GM21423 (cell line): ENCODE data around the gene AICDA.
"Not testable (repeated sequence)": the region's sequence is repeated elsewhere in the genome, so short reads cannot be mapped to it uniquely, and the experiment has no call there.

Experiments
- ATAC-seq: cut with Tn5 transposase; IDR thresholded peaks from one replicate; pipeline ENCODE4 v1.9.1; 2021; ENCODE audit warnings: mild to moderate bottlenecking, moderate library complexity; ENCODE audit not compliant: unreplicated experiment

Gene AICDA

DNA sequence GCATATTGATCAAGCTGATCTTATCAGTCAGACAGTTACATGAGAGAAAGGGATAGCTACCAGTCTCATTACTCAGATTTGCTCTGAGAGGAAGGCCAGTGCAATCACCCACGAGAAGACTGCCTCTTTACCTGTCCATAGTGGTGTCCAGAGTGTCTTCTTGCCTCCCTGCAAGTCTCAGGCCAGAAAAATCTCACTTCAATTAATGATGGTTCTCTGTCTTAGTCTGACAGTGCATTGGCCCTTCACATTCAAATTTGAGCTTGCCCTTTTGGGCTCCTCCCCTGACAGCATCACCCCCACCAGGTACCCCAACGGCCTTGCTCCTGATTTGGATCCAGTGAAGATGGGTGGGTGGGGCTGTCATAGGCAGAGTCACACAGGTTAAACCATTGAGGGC, at the start of gene AICDA:
Gene AICDA (minus strand): TSS at position 231 of the 400 bp plus-strand sequence. CDS start 92 bp downstream, at position 139.
- ATAC-seq = no peak

DNA sequence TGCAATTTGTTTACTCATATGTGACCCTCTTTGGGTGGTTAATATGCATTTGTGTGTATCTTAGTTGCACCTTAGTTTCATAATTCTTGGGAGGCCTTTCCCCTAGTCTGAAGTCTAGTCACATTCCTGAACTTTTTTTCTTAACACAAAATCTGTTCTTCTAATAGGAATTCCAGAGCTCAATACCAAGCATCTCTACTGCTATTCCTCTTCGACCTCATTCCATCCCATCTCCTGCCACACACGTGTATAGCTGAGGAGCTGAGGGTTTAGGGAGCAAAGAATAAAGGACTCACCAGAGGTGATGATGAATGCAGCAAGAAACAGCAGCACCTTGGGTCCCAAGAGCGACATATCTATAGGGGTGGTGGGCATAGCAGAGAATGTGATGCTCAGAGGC, 49.1 kb upstream of the AICDA start:
- ATAC-seq = no peak

- no peak for ATAC-seq
These were observed 48.4 kb upstream of the AICDA start for GRCh38 chr12:8661016-8661415.

GRCh38 chr12:8658346-8658745, 45.7 kb upstream of the AICDA start:
- no peak for ATAC-seq

- no peak for ATAC-seq
These were observed 42.8 kb upstream of the AICDA start for GRCh38 chr12:8655421-8655820.

DNA sequence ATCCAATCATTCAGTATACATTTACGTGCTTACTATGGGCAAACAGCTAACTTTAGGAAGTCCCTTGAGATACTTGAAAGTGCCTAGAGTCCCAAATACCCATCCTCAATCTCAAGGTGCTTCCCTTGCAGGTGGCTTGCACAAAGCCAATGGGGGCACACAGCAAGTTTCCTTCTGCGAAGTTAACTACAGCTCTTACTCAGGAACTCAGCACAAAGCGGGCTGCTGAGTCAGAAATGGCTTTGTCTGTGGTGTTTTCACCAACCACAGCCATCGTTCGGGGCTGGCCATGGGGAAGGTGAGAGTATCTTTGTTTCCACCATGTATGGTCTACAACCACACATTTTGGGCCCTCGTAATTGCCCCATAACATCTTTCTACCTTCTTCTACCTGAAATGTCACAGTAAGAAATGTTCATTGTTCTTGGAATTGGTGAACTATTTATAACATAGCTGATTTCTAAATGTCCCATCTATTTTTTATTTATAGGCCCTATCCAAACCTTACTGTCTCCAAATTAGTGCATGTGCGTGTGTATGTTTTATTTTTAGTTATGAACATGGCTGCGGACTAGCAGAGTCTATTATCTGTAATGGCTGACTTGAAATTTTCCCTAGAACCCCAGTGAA, 36.0 kb upstream of the AICDA start:
- ATAC-seq = peak; percentile 66

DNA sequence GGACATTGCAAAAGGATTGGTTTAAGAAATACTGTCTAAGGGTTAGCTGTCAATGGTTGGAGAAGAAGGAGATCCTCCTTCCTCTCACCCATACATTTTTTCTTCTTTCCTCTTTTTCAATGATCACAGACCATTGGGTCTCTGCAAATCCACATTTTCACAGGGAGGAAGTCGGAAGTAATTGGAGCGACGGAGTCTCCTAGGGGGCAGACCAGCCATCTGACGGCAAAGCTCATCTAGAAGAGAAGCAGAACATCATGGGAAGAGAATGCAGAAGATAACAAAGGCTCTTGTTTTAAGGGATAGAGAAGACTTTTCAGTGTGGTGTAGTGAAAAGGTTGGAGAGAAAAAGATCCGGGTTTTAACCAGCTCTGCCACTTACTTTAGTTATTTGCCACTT, 35.3 kb upstream of the AICDA start:
- ATAC-seq = no peak

DNA sequence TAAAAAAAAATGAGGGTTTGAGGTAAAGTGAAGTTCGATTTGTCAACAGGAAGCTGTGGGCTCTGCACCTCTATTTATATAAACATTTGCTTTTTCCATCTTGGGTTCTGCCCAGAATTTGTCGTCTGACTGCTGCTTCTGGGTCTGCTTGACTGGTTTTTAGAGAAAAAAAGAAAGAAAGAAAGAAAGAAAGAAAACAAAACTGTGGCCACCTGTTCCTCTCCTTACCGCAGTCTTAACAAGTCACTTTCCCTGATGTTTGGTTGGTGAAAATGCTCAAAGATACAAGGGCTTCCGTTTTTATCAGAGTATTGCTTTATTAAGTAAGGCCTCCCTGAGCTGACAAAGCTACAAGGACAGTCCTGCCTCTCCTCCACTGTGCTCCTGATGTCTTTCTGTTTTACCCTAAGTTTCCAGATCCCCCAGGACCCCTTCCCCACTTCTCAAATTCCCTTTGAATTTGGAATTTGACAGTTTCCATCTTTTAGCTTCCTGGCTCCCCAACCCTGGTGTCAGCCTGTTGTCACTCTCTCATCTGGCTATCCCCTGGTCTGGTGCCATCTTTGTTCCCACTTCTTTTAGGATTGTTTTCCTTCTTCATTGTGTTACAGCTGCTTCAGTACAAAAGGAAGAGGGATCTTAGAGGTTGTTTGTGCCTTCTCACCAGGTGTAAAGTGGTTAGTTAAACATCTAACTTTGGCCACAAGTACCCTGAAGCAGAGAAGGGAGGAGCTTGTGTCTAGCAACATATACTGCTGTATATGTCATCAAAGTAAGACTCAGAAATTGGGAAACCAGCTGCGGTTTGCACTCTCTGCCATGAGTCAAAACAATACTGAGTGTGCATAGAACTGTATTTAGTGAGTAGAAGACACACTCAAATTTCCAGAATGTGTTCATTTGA, 31.9 kb upstream of the AICDA start:
- ATAC-seq = peak; percentile 61

- no peak for ATAC-seq
These were observed 30.1 kb upstream of the AICDA start for GRCh38 chr12:8642775-8643174.

- no peak for ATAC-seq
These were observed 27.3 kb upstream of the AICDA start for GRCh38 chr12:8639936-8640335.

DNA sequence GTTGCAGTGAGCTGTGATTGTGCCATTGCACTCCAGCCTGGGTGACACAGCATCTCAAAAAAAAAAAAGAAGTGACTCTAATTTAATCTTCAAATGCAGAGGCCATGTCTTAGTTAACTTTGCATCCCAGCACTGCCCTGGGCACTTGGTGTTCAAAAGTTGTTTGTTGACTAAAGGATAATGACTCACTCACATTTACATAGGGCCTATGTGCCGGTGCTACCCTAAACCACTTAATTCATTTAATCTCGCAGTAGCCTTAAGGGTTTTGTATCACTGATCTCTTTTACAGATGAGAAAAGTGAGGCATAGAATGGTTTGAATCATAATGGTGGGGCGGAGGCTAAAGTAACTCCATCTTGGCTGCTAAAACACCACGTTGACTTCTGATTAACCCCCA, 26.3 kb upstream of the AICDA start:
- ATAC-seq = no peak

- ATAC-seq = no peak
These were observed 25.0 kb upstream of the AICDA start for GRCh38 chr12:8637666-8638065.

GRCh38 chr12:8637244-8637643, 24.6 kb upstream of the AICDA start:
- ATAC-seq = no peak

GRCh38 chr12:8636581-8636980, 23.9 kb upstream of the AICDA start:
- ATAC-seq = no peak

GRCh38 chr12:8636007-8636346, 23.3 kb upstream of the AICDA start:
- not testable (repeated sequence) for ATAC-seq

DNA sequence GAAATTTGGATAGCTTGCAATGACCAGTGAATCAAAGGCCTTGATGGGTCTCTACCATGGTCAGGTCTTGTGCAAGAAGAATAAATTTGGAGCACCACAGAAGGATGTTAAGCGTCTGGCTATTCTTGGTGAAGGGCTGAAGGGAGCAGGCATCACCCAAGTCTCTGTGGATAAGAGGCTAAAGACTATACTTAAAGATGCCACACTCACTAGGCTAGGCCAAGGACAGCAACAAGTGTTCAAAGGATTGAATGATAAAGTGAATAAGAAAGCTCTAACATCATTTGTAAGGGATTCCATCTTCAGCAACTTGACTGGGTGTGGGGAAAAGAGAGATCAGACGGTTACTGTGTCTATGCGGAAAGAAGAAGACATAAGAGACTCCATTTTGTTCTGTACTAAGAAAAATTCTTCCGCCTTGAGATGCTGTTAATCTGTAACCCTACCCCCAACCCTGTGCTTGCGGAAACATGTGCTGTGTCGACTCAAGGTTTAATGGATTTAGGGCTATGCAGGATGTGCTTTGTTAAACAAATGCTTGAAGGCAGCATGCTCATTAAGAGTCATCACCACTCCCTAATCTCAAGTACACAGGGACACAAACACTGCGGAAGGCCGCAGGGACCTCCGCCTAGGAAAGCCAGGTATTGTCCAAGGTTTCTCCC, 22.8 kb upstream of the AICDA start:
- ATAC-seq = not testable (repeated sequence)

- peak; percentile 1 for ATAC-seq
These were observed 17.5 kb upstream of the AICDA start for GRCh38 chr12:8630131-8630530.

- ATAC-seq = peak; percentile 90
These were observed 16.9 kb upstream of the AICDA start for GRCh38 chr12:8629486-8630033.

- ATAC-seq = no peak
These were observed 16.1 kb upstream of the AICDA start for GRCh38 chr12:8628731-8629130.

DNA sequence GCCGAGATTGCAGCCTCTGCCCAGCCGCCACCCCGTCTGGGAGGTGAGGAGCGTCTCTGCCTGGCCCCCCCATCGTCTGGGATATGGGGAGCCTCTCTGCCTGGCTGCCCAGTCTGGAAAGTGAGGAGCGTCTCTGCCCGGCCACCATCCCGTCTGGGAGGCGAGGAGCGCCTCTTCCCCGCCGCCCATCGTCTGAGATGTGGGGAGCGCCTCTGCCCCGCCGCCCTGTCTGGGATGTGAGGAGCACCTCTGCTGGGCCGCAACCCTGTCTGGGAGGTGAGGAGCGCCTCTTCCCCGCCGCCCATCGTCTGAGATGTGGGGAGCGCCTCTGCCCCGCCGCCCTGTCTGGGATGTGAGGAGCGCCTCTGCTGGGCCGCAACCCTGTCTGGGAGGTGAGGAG, 12.1 kb upstream of the AICDA start:
- ATAC-seq = not testable (repeated sequence)

- no peak for ATAC-seq
These were observed 10.0 kb upstream of the AICDA start for GRCh38 chr12:8622646-8623045.

- ATAC-seq = no peak
These were observed 2.5 kb upstream of the AICDA start for GRCh38 chr12:8615206-8615605.
